ENCODE results near the gene TMEM179B.

- TF ChIP-seq CTCF (IDR thresholded peaks at IDR 0.05): no peak
- no peak for TF ChIP-seq POLR2A (IDR thresholded peaks at IDR 0.05)
Measured at GRCh38 chr11:62777389-62777788, 9.8 kb upstream of the TMEM179B start.

Measured in right lobe of liver (tissue), 4 donors.